ENCODE data around the gene CRABP2. TPM values are rescaled to one million over a fixed set of nuclear protein-coding genes. Genes with fewer than 3 reads are reported as not detected.

The CRABP2 gene
- total and polyA plus RNA-seq, 2 of the 13 experiments (the other 11 are each of a cell fraction or from before 2014, with no cell fraction given): 0.40 to 0.60 TPM

DNA sequence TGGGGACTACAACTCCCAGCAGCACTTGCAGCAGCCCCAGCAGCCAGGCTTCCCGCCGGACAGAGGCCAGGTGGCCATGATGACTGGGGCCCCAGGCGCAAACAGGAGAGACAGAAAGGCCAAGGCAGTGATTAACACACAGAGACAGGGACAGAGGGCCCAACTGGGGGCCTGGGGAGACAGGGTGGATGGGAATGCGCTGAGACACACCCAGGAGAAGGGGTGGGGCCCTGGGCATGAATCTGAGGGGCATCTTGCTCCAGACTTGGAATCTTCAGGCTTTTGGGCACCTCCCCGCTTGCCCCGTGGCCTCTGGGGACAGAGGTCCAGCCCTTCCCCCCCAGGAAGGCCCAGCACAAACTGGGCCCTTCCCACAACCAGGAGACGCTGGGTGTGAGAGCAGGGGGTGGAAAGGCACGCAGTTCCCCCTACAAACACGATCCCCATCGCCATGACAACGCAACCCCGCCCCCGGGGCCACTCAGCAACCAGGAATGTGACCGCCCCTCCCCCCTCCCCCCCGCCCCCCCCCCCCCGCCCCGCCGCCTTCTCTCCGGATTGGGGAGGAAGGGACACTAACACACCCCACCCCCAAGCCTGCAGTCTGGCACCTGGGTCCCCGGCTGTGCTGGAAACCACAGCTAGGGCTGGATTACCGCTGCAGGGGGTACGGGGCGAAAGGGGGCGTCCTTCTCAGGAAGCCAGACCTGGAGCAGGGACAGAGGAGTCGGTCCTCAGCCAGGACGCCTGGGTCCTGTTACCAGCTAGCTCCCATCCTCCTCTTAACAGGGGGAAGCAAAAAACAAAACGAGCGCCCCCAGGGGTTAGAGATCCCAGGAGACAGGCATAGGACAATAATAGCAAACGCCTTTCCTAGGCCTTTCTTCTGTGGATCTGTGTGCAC, 41.6 kb upstream of the CRABP2 start:
- intact Hi-C loops (cut with micrococcal nuclease; ENCODE audit: unreplicated experiment) (no loop called here), in situ Hi-C loops (cut with HindIII; ENCODE audit: extremely low pct_ligation_motif_present, low pct_unique_long_range_greater_than_20kb) (no loop called here)
- Histone ChIP-seq H3K4me1 (ENCODE audit: insufficient read depth, low read length) (peaks cover 43% of the 10 kb centered on the region), H3K27ac (ENCODE audit: extremely low read length, insufficient read depth, low read length) (peak overlapping the region; percentile 100), H3K9me3 (ENCODE audit: low read length) (no peaks in the 10 kb centered on the region), H3K79me2 (ENCODE audit: insufficient read depth, low read length) (peaks cover 66% of the 10 kb centered on the region), H3K36me3 (replicated peaks in 1 of 2; ENCODE audit: control insufficient read depth in 1 of 2, insufficient read depth in 2 of 2, low read length in 2 of 2) (peaks cover 10 to 35% of the 10 kb centered on the region in 2 experiments; a peak in 4 of 5 replicates), H4K20me1 (ENCODE audit: insufficient read depth, low read length) (peaks cover 13% of the 10 kb centered on the region), H2AFZ (ENCODE audit: low read length) (no peak overlapping the region), H3K9ac (ENCODE audit: insufficient read depth, low read depth, low read length) (peak overlapping the region; percentile 100), H3K27me3 (ENCODE audit: control insufficient read depth in 1 of 2, insufficient read depth in 2 of 2, low read length in 2 of 2) (no peaks in the 10 kb centered on the region; a peak in 1 of 5 replicates), H3K4me3 (replicated peaks in 1 of 3; ENCODE audit: insufficient read depth in 1 of 3, low read depth in 2 of 3, low read length in 3 of 3) (peak overlapping the region; percentile 87 to 90 (median 88)), H3K4me2 (ENCODE audit: low read depth, low read length) (peak overlapping the region; percentile 100)
- POLR2A ChIA-PET: interaction anchor here (0.9 to 3.3 kb wide), 7 partner anchors 18 to 290 kb away, joined by 3 to 27 read pairs (median 3); partner anchors contain the start of genes ISG20L2, METTL25B and PRCC
- no TSS peak for BruUV-seq (replicated peaks)
- peak; percentile 72 for ATAC-seq
- DNase-seq (ENCODE audit: low spot score): peak; percentile 90
- 5% methylated on average over 8 of the region's 29 CpGs for WGBS (ENCODE audit: low lambda C conversion rate)
- peak; percentile 71 for FAIRE-seq
- CTCF ChIA-PET (ENCODE audit: low intra/inter-chr PET ratio, low total read pairs): no interaction called here
- TF ChIP-seq, protein P1, sequence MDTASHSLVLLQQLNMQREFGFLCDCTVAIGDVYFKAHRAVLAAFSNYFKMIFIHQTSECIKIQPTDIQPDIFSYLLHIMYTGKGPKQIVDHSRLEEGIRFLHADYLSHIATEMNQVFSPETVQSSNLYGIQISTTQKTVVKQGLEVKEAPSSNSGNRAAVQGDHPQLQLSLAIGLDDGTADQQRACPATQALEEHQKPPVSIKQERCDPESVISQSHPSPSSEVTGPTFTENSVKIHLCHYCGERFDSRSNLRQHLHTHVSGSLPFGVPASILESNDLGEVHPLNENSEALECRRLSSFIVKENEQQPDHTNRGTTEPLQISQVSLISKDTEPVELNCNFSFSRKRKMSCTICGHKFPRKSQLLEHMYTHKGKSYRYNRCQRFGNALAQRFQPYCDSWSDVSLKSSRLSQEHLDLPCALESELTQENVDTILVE (CRISPR knock-in tag; IDR thresholded peaks at IDR 0.05): no peak; the same call in 1 of the 2 replicates
- TF ChIP-seq, protein P2, sequence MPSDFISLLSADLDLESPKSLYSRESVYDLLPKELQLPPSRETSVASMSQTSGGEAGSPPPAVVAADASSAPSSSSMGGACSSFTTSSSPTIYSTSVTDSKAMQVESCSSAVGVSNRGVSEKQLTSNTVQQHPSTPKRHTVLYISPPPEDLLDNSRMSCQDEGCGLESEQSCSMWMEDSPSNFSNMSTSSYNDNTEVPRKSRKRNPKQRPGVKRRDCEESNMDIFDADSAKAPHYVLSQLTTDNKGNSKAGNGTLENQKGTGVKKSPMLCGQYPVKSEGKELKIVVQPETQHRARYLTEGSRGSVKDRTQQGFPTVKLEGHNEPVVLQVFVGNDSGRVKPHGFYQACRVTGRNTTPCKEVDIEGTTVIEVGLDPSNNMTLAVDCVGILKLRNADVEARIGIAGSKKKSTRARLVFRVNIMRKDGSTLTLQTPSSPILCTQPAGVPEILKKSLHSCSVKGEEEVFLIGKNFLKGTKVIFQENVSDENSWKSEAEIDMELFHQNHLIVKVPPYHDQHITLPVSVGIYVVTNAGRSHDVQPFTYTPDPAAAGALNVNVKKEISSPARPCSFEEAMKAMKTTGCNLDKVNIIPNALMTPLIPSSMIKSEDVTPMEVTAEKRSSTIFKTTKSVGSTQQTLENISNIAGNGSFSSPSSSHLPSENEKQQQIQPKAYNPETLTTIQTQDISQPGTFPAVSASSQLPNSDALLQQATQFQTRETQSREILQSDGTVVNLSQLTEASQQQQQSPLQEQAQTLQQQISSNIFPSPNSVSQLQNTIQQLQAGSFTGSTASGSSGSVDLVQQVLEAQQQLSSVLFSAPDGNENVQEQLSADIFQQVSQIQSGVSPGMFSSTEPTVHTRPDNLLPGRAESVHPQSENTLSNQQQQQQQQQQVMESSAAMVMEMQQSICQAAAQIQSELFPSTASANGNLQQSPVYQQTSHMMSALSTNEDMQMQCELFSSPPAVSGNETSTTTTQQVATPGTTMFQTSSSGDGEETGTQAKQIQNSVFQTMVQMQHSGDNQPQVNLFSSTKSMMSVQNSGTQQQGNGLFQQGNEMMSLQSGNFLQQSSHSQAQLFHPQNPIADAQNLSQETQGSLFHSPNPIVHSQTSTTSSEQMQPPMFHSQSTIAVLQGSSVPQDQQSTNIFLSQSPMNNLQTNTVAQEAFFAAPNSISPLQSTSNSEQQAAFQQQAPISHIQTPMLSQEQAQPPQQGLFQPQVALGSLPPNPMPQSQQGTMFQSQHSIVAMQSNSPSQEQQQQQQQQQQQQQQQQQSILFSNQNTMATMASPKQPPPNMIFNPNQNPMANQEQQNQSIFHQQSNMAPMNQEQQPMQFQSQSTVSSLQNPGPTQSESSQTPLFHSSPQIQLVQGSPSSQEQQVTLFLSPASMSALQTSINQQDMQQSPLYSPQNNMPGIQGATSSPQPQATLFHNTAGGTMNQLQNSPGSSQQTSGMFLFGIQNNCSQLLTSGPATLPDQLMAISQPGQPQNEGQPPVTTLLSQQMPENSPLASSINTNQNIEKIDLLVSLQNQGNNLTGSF (CRISPR knock-in tag; IDR thresholded peaks at IDR 0.05): no peak
- TF ChIP-seq, protein P3, sequence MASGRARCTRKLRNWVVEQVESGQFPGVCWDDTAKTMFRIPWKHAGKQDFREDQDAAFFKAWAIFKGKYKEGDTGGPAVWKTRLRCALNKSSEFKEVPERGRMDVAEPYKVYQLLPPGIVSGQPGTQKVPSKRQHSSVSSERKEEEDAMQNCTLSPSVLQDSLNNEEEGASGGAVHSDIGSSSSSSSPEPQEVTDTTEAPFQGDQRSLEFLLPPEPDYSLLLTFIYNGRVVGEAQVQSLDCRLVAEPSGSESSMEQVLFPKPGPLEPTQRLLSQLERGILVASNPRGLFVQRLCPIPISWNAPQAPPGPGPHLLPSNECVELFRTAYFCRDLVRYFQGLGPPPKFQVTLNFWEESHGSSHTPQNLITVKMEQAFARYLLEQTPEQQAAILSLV (CRISPR knock-in tag; IDR thresholded peaks at IDR 0.05; ENCODE audit: borderline replicate concordance): no peak
- TF ChIP-seq TOE1 (CRISPR knock-in tag; IDR thresholded peaks at IDR 0.05): no peak
- no peak for TF ChIP-seq ZNF274 (CRISPR knock-in tag; IDR thresholded peaks at IDR 0.05)
- TF ChIP-seq CEBPG (CRISPR knock-in tag; IDR thresholded peaks at IDR 0.05): 0 out of 2 replicates have a peak, but pooled peaks have one; percentile 3
- no peak; the same call in 1 of the 2 replicates for TF ChIP-seq ZNF205 (CRISPR knock-in tag; IDR thresholded peaks at IDR 0.05)
- no peak for TF ChIP-seq SMAD1 (CRISPR knock-in tag; IDR thresholded peaks at IDR 0.05; ENCODE audit: borderline replicate concordance, low read depth)
- no peak for TF ChIP-seq TMF1 (CRISPR knock-in tag; IDR thresholded peaks at IDR 0.05; ENCODE audit: low read depth)
- TF ChIP-seq ISL2 (CRISPR knock-in tag; IDR thresholded peaks at IDR 0.05): no peak
- TF ChIP-seq ZNF782 (CRISPR knock-in tag; IDR thresholded peaks at IDR 0.05; ENCODE audit: borderline replicate concordance): peak; percentile 14; the same call in 1 of the 2 replicates
- TF ChIP-seq, protein P4, sequence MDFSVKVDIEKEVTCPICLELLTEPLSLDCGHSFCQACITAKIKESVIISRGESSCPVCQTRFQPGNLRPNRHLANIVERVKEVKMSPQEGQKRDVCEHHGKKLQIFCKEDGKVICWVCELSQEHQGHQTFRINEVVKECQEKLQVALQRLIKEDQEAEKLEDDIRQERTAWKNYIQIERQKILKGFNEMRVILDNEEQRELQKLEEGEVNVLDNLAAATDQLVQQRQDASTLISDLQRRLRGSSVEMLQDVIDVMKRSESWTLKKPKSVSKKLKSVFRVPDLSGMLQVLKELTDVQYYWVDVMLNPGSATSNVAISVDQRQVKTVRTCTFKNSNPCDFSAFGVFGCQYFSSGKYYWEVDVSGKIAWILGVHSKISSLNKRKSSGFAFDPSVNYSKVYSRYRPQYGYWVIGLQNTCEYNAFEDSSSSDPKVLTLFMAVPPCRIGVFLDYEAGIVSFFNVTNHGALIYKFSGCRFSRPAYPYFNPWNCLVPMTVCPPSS (IDR thresholded peaks at IDR 0.05): no peak
- no peak for TF ChIP-seq PAX8 (CRISPR knock-in tag; IDR thresholded peaks at IDR 0.05; ENCODE audit: borderline replicate concordance)
